Suprapubic skin (tissue), 4 donors: ENCODE measurements around the gene KCNC2.

Experiments used
- EP300 ChIP-seq: sonication (generic); formaldehyde crosslinking; IDR thresholded peaks from one replicate; pipeline ENCODE4 v1.6.1; 2017; ENCODE audit warnings: antibody characterized with exemption
- POLR2AphosphoS5 ChIP-seq, 3 donors: sonication (generic); formaldehyde crosslinking; IDR thresholded peaks; one replicate each; pipeline ENCODE4 v1.6.1; 2017; ENCODE audit warnings: antibody characterized with exemption in 3 of 3
- TF ChIP-seq, protein P1 (sequence below), 2 donors: fragments of 200-600 bp in 1 of 2; fragments of 450-650 bp in 1 of 2; sonication (generic) in 1 of 2; IDR thresholded peaks; one replicate each; pipeline ENCODE4 v1.5.1; 2016 to 2019; ENCODE audit warnings: antibody characterized with exemption in 2 of 2, mild to moderate bottlenecking in 1 of 2, moderate library complexity in 1 of 2

DNA sequence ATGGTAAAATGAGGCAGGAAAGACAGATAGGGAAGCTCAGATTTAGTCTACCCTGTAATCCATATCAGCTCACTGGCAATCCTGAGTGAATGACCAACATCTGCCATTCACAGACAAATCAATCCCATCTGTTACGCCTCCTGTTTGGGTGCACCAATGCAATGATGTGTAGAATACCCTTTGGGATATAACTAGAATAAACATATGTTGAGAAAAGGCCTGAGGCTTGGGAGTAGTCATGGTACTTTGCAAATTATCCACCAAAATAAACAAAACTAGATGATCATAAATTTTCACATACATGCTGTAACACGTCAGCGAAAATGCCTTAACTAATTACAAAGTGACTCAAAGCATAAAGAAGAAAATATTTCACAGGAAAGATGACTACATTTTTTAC lies 78.8 kb downstream of the KCNC2 start:
- TF ChIP-seq, protein P1, sequence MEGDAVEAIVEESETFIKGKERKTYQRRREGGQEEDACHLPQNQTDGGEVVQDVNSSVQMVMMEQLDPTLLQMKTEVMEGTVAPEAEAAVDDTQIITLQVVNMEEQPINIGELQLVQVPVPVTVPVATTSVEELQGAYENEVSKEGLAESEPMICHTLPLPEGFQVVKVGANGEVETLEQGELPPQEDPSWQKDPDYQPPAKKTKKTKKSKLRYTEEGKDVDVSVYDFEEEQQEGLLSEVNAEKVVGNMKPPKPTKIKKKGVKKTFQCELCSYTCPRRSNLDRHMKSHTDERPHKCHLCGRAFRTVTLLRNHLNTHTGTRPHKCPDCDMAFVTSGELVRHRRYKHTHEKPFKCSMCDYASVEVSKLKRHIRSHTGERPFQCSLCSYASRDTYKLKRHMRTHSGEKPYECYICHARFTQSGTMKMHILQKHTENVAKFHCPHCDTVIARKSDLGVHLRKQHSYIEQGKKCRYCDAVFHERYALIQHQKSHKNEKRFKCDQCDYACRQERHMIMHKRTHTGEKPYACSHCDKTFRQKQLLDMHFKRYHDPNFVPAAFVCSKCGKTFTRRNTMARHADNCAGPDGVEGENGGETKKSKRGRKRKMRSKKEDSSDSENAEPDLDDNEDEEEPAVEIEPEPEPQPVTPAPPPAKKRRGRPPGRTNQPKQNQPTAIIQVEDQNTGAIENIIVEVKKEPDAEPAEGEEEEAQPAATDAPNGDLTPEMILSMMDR (IDR thresholded peaks at IDR 0.05) = no peak
- no peak for TF ChIP-seq POLR2AphosphoS5 (IDR thresholded peaks at IDR 0.05)
- no peak for TF ChIP-seq EP300
